Esophagus muscularis mucosa (tissue), 4 donors: ENCODE results near the gene VPS13D.

Experiments used
- CTCF ChIP-seq, 3 experiments: fragments of 200-600 bp in 2 of 3; fragments of 450-650 bp in 1 of 3; sonication (generic) in 2 of 3; IDR thresholded peaks; one replicate each; pipeline ENCODE4 v1.5.1; 2017 to 2019; ENCODE audit warnings: antibody characterized with exemption in 3 of 3, mild to moderate bottlenecking in 2 of 3, moderate library complexity in 1 of 3
- EP300 ChIP-seq: sonication (generic); formaldehyde crosslinking; IDR thresholded peaks from one replicate; pipeline ENCODE4 v1.6.1; 2017; ENCODE audit warnings: antibody characterized with exemption
- POLR2A ChIP-seq: fragments of 450-650 bp; IDR thresholded peaks from one replicate; pipeline ENCODE4 v1.6.1; 2017; ENCODE audit warnings: antibody characterized with exemption, moderate library complexity, mild to moderate bottlenecking, low read depth
- POLR2AphosphoS5 ChIP-seq, 2 donors: sonication (generic); formaldehyde crosslinking; IDR thresholded peaks; one replicate each; pipeline ENCODE4 v1.6.1; 2017; ENCODE audit warnings: antibody characterized with exemption in 2 of 2

GRCh38 chr1:12448746-12449177, 218.9 kb downstream of the VPS13D start:
- TF ChIP-seq CTCF (IDR thresholded peaks at IDR 0.05) (no peak), EP300 (no peak), POLR2A (no peak), POLR2AphosphoS5 (IDR thresholded peaks at IDR 0.05) (peak; percentile 41 to 71)
